ENCODE measurements around the gene NNMT.

GRCh38 chr11:114251815-114252337 is 44.3 kb upstream of the NNMT start:
- TF ChIP-seq TEAD4 (IDR thresholded peaks at IDR 0.05; ENCODE audit: borderline replicate concordance, insufficient read depth) = no peak
- no peak for TF ChIP-seq EP300 (IDR thresholded peaks at IDR 0.05; ENCODE audit: borderline replicate concordance in 1 of 2, low read depth in 1 of 2, low read length in 1 of 2)
- no peak for TF ChIP-seq RXRA (IDR thresholded peaks at IDR 0.05; ENCODE audit: borderline replicate concordance, low read depth)
- no peak for TF ChIP-seq CTCF (IDR thresholded peaks at IDR 0.05)
- no peak for TF ChIP-seq POLR2AphosphoS5 (IDR thresholded peaks at IDR 0.05; ENCODE audit: low read depth, low read length)
- no peak for TF ChIP-seq TAF1 (IDR thresholded peaks at IDR 0.05; ENCODE audit: borderline replicate concordance, low read depth, low read length)
- TF ChIP-seq GABPA (IDR thresholded peaks at IDR 0.05; ENCODE audit: low read depth) = no peak
- no peak for TF ChIP-seq RCOR1 (IDR thresholded peaks at IDR 0.05; ENCODE audit: low read length)
- TF ChIP-seq FOXJ3 (CRISPR knock-in tag; IDR thresholded peaks at IDR 0.05) = no peak
